Natural killer cell treated with Interleukin-12 subunit alpha and Interleukin-12 subunit beta and Interleukin-15 and Interleukin-18, amount 100 ng/mL, for 72 hours (primary cell): ENCODE data around the gene GART. TPM values are rescaled to one million over a fixed set of nuclear protein-coding genes. Genes with fewer than 3 reads are reported as not detected.
"Not testable (repeated sequence)": the region's sequence is repeated elsewhere in the genome, so short reads cannot be mapped to it uniquely, and the experiment has no call there.

Source experiments
- ATAC-seq, 2 donors: fragments of 150-1000 bp; cut with Tn5 transposase in 1 of 2; sonication (Bioruptor Pico), chemical (Tn5 transposase) in 1 of 2; 2 replicates each; pipeline ENCODE4 v1.10.0; 2021
- DNase-seq: peaks from one replicate; pipeline ENCODE4 v3.0.0; 2022; ENCODE audit warnings: low spot score
- H3K27ac Mint-ChIP-seq, 2 donors: 1 replicate in 1 of 2; 2 replicates in 1 of 2; pipeline ENCODE4 v1.8.0; 2022; ENCODE audit warnings: mixed read lengths in 2 of 2, mild to moderate bottlenecking in 1 of 2, moderate library complexity in 1 of 2
- H3K27me3 Mint-ChIP-seq, 2 donors: 1 replicate in 1 of 2; 2 replicates in 1 of 2; pipeline ENCODE4 v1.8.0; 2022; ENCODE audit warnings: mixed read lengths in 2 of 2
- H3K36me3 Mint-ChIP-seq: one replicate; pipeline ENCODE4 v1.8.0; 2022; ENCODE audit warnings: mixed read lengths
- H3K4me1 Mint-ChIP-seq, 2 donors: 1 replicate in 1 of 2; 2 replicates in 1 of 2; pipeline ENCODE4 v1.8.0; 2022; ENCODE audit warnings: low read depth in 2 of 2, mixed read lengths in 2 of 2, mild to moderate bottlenecking in 1 of 2
- H3K4me3 Mint-ChIP-seq: one replicate; pipeline ENCODE4 v1.8.0; 2022; ENCODE audit warnings: mixed read lengths
- H3K9me3 Mint-ChIP-seq: 2 replicates; pipeline ENCODE4 v1.8.0; 2022; ENCODE audit warnings: mixed read lengths
- total RNA-seq, 2 donors: library from RNA; stranded (reverse); gene quantifications; one replicate each; pipeline ENCODE4 v1.2.3, GENCODE V29; 2022

The GART gene
- total RNA-seq, result 100 to 1,000 TPM; 127 to 163 TPM

DNA sequence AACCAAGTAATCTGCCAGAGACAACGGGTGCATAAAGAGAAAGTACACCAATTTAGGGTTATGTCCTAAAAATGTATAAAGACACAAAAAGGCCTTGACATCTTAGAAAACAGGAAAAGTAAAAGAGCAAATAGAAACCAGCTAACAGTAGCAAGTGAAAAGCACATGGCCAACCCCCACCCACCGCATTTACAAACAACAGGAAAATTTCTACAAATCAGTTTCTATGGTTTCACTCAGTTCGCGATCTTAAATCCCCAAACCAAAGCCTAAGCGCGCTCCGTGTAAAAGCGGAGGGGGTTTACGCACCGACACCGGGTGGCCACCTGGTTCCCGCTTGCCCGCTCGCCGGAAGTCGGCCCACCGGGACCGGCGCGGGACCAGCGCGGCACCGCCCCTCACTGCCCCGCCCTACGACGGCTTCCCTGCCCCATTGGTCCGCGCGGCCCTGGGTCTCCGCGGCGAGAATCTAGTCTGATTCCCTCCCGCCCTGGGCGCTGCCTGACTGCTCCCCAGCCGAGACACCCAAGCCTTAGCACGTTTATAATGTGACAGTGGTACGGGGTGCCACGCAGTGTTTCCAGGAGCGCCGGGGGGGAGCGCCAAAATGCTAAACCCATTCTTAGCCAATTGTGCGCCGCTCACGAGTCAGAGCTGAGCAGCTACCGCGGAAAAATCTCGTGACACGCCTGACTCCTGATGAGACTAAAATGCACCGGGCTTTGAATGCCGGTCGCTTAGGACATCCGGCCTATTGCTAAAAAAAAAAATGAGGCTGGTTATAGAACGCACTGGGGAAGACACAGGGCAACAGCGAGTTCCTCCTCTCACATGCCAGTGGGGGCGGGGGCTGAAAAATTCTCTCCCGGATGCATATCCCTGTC lies at the start of gene GART:
Gene GART, minus strand, starts transcription at position 362 of the 884 bp plus-strand sequence. CDS start 2,802 bp downstream, outside the sequence.
- Mint-ChIP-seq H3K27ac (peak within 1 kb of the TSS; percentile 94 to 99), H3K36me3 (peaks cover 20% of the 10 kb centered on the region), H3K27me3 (no peaks in the 10 kb centered on the region), H3K4me1 (peaks cover 34 to 43% of the 10 kb centered on the region in 2 donors), H3K9me3 (no peaks in the 10 kb centered on the region), H3K4me3 (peak within 1 kb of the TSS; percentile 91)
- DNase-seq (peak; percentile 91), ATAC-seq (peak; percentile 84 to 85)

DNA sequence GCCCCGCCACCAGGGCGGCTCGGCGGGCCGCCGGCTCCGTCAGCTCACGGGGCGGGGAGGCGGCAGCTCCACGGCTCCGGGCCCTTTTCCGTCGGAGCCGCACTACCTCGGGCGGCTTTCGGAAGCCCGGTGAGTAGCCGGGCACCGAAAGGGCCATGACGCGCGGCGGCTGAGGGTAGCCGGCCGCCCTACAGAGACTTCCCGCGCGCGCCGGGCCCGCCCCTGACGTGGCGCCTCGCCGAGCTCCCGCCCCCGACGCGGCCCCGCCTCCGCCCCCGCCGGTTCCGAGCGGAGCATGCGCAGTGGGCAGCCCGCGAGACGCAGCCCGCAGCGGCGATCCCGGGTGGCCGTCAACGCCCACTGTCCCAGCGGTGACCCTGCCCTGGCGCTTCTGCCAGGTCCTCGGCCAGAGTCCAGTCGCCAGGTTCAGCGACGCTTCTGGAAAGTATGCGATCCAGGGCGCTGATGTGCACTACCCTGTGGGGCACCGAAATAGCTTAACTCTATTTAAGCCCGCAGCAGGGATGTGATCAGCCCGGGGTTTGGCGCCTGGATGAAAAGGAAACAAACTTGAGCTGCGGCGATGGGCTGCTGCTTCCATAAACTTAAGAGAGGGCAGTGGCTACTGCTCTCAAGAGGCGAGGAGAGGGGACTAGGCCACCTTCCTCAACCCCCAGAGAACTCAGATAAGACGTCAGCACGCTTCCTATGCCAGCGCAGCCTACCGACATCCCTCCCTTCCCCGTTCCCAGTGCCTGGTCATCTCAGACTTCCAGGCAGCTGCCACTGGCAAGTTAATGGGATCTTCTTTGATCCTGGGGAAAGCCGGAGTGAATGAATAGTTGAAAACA lies 46.8 kb upstream of the GART start, which contains the start of gene DONSON:
Gene DONSON, minus strand, starts transcription at position 200 of the 851 bp plus-strand sequence. Its CDS starts 43 bp downstream, at position 157.
- DNase-seq (peak; percentile 94), ATAC-seq (peak; percentile 99)
- no peaks in the 10 kb centered on the region for H3K36me3 Mint-ChIP-seq
- peaks cover 11 to 13% of the 10 kb centered on the region in 2 donors for H3K4me1 Mint-ChIP-seq
- no peaks in the 10 kb centered on the region for H3K27me3 Mint-ChIP-seq
- H3K27ac Mint-ChIP-seq, result peak within 1 kb of the TSS; percentile 77 to 85
- no peaks in the 10 kb centered on the region for H3K9me3 Mint-ChIP-seq
- peak within 1 kb of the TSS; percentile 93 for H3K4me3 Mint-ChIP-seq

DNA sequence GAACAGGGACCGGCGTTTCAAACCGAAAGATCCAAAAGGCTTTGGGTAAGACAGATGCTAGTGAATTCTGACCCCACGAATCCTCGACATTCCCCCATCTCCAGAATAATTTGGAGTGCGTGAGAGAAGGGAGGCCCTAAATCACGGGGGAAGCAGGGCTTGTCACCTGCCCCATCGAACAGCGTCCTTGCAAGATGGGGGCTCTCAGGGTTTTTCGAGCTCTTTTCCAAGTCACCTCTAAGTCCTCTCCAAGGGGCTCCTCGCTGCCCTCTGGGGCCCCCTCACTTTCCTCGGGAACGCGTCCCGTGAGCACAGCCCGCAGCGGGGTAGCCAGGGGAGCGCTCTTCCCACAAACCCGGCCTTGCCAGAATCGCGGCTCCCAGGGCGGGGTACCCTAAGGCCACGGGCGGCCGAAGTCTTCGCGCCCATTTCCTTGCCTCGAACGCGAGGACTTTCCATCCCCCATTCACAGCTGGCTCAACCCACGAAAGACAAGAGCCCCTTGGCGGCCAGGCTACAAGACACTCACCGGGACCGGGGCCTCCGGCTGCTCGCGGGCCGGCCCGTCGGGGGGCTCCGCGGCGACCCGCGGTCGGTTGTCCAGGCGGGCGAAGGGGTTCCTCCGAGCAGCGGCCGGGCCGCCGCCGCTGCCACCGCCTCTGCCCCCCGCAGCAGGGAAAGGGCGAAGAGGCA lies 46.0 kb upstream of the GART start:
- Mint-ChIP-seq H3K36me3 (no peaks in the 10 kb centered on the region), H3K4me3 (peak overlapping the region; percentile 93), H3K9me3 (no peaks in the 10 kb centered on the region), H3K4me1 (peaks cover 11 to 13% of the 10 kb centered on the region in 2 donors), H3K27me3 (no peaks in the 10 kb centered on the region), H3K27ac (peak overlapping the region; percentile 77 to 84)
- DNase-seq, result peak; percentile 63
- peak in 1 of 2 donors; percentile 41 for ATAC-seq

DNA sequence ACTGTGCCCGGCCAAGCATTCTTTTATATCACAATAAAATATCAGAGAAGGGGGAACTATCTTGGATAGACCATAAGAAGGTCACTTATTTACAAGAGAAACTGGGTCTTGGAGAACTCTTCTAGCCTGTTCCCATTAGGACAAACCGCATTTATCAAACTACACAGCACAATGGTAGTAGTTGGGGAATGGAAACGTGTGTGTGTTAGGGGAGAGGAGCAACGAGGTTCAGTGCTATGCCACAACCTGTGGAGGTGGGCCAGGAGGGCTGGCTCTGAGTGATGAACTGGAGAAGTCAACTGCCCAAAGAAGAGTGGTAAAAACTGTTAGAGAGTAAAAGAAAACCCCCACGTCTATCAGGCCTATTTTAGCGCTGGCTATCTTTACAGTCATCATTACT lies 45.0 kb upstream of the GART start:
- Mint-ChIP-seq H3K36me3 (peaks cover 3% of the 10 kb centered on the region), H3K27me3 (no peaks in the 10 kb centered on the region), H3K27ac (peak overlapping the region in 1 of 2 donors; percentile 75), H3K4me3 (peak overlapping the region; percentile 85), H3K9me3 (no peaks in the 10 kb centered on the region), H3K4me1 (peaks cover 11 to 13% of the 10 kb centered on the region in 2 donors)
- DNase-seq, result no peak
- ATAC-seq, result no peak

DNA sequence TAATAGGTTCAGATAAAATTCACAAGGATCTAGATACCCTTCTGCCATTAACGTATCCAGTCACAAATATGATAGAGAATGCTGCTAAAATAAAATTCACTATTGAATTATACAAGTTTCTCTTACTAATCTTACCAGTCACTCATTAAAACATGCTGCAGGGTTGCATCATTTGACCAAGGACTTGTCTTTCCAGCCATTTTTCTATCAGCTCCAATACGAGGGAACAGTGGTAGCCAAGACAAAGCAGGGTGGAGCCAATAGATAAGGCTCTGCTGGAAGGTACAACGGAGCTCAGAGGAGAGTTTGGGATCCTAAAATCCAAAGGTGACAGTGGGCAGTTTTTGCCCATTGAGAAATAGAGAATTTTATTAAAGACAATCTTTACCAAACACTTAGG lies 42.5 kb upstream of the GART start:
- peaks cover 11 to 13% of the 10 kb centered on the region in 2 donors for H3K4me1 Mint-ChIP-seq
- H3K27ac Mint-ChIP-seq, result no peak overlapping the region
- H3K9me3 Mint-ChIP-seq, result no peaks in the 10 kb centered on the region
- DNase-seq (no peak), ATAC-seq (no peak)
- H3K36me3 Mint-ChIP-seq, result peaks cover 5% of the 10 kb centered on the region
- no peaks in the 10 kb centered on the region for H3K27me3 Mint-ChIP-seq
- no peak overlapping the region for H3K4me3 Mint-ChIP-seq

DNA sequence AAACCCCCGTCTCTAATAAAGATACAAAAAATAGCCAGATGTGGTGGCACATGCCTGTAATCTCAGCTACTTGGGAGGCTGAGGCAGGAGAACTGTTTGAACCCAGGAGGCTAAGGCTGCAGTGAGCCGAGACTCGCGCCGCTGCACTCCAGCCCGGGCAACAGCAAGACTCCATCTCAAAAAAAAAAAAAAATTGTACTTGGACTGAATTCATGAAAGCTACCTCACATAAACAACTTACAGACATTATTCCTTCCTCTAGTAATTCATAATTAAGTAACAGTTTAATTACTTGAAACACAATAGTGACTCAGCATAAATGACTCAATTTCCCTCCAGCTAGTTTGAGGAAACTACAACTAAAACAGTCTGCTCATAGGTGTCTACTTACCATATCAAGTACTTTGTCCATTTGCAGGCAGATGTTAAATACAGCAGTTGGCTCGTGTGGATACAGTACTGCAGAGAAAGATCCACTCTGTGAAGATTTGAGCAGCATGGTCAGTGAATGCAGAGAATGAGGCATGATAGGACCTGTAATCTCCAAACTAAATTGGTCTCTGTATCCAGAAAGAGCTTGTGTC lies 37.1 kb upstream of the GART start:
- H3K36me3 Mint-ChIP-seq, result peaks cover 10% of the 10 kb centered on the region
- H3K27me3 Mint-ChIP-seq, result no peaks in the 10 kb centered on the region
- ATAC-seq, result no peak

DNA sequence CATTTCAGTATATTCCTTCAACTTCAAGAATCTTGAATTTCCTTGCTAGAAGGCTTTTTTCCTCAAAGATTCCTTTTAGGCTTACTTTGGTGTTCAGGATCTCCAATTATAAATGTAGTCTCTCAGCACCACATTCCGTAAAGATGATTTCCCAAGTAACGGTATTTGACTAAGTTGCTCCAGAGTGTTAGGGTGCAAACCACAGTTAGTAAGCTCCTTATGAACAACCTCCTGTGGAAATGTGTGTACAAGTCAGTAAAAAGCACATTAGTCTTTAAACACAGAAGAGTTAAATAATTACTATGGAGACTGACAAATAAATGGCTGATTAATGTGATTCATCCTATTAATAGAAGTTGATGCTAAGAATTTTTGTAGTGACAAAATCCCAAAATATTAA lies 36.3 kb upstream of the GART start:
- no peaks in the 10 kb centered on the region for H3K27me3 Mint-ChIP-seq
- DNase-seq (no peak), ATAC-seq (no peak)
- H3K27ac Mint-ChIP-seq, result no peak overlapping the region
- H3K36me3 Mint-ChIP-seq, result peaks cover 14% of the 10 kb centered on the region
- peaks cover 4 to 6% of the 10 kb centered on the region in 2 donors for H3K4me1 Mint-ChIP-seq
- H3K4me3 Mint-ChIP-seq, result no peak overlapping the region
- no peaks in the 10 kb centered on the region for H3K9me3 Mint-ChIP-seq

More for the DNA sequence above, 37.1 kb upstream of the GART start:
- H3K4me3 Mint-ChIP-seq, result no peak overlapping the region
- H3K9me3 Mint-ChIP-seq, result no peaks in the 10 kb centered on the region
- DNase-seq, result no peak
- peaks cover 4 to 6% of the 10 kb centered on the region in 2 donors for H3K4me1 Mint-ChIP-seq
- peak overlapping the region; percentile 44 to 77 for H3K27ac Mint-ChIP-seq

DNA sequence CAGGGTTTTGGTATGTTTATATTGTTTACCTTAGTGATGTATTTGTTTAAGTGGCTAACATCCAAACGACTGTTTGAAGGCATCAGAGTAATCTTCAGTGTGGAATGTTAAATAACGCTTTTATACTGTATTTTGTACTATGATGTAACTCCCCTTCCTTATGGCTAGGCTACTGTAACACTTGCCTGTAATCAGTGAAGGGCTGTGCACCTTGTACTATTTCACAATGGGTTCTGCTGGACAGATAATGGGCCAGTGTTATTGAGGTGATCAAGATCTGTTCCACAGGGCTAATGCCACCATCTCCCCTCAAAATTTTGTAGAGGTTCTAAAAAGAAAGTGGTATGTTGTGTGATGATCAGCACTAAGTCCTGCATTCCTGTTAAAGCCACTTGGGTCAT lies 34.8 kb upstream of the GART start:
- H3K27me3 Mint-ChIP-seq, H3K27ac Mint-ChIP-seq, H3K4me3 Mint-ChIP-seq: not testable (repeated sequence)

DNA sequence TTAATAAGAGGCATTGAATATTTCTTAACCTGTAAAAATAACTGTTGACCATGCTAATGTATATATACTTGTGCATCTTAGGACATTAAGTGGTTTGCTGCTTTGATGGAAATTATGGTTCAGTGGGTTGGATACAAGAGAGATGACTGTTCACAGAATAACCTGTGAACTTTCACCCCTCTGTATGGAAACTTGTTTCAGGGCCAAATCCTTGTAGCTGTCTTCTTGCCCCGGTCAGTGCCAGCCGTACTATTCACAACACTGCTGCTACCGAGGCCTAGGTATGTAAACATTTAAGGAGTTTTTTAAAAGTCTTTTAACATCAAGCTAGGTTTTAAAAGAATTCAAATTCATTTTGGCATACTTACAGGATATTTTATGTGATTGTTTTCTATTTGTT lies 30.4 kb upstream of the GART start:
- Mint-ChIP-seq H3K9me3 (no peaks in the 10 kb centered on the region), H3K4me3 (no peak overlapping the region), H3K27ac (no peak overlapping the region), H3K27me3 (no peaks in the 10 kb centered on the region), H3K4me1 (peaks cover 0 to 15% of the 10 kb centered on the region in 2 donors), H3K36me3 (peaks cover 16% of the 10 kb centered on the region)
- ATAC-seq, result no peak
- DNase-seq, result no peak

More for the DNA sequence above, 34.8 kb upstream of the GART start:
- ATAC-seq, DNase-seq, H3K9me3 Mint-ChIP-seq, H3K4me1 Mint-ChIP-seq: not testable (repeated sequence)
- peaks cover 13% of the 10 kb centered on the region for H3K36me3 Mint-ChIP-seq

DNA sequence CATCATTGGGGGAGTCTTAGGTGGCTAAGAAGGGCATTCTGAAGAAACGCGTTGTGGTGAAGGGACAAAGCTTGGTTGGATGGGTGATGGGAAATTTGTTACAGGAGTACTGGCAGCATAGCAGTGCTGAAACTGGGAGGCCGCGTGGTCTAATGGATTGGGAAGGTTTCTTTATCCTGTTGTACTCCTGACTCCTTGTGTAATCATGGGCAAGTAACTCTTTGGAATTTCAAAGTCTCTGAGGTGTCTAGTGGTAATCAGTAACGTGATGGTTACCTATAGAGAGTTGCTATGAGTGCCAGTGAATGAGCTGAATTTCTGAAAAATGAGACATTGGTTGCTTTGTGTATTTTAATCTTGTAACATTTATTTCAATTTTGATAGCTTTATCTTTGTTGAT lies 28.1 kb upstream of the GART start:
- H3K27ac Mint-ChIP-seq, result peak overlapping the region in 1 of 2 donors; percentile 42

DNA sequence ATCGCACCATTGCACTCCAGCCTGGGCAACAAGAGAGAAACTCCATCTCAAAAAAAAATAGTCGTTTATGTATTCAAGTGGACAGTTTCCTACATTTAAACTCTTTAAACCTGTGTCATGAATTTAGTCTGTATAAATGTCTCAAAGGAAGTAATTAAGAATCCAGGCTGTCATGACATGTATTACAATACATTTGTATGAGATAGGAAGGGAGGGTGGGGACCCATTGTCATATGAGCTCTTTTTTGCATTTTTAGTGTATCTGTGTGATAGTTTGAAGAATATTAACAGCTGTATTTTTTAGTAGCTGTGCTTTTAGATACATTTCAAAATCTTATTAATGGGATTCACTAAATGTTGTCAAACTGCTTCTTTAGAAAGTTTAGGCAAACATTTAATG lies 26.5 kb upstream of the GART start:
- H3K4me1 Mint-ChIP-seq, result peaks cover 4 to 14% of the 10 kb centered on the region in 2 donors
- DNase-seq (no peak), ATAC-seq (no peak)
- H3K36me3 Mint-ChIP-seq, result peaks cover 11% of the 10 kb centered on the region
- no peaks in the 10 kb centered on the region for H3K27me3 Mint-ChIP-seq
- no peaks in the 10 kb centered on the region for H3K9me3 Mint-ChIP-seq
- no peak overlapping the region for H3K4me3 Mint-ChIP-seq
- H3K27ac Mint-ChIP-seq, result no peak overlapping the region

More for the DNA sequence above, 28.1 kb upstream of the GART start:
- DNase-seq, result no peak
- H3K4me3 Mint-ChIP-seq, result no peak overlapping the region
- peaks cover 16% of the 10 kb centered on the region for H3K36me3 Mint-ChIP-seq
- H3K9me3 Mint-ChIP-seq, result no peaks in the 10 kb centered on the region
- H3K4me1 Mint-ChIP-seq, result peaks cover 0 to 15% of the 10 kb centered on the region in 2 donors
- ATAC-seq, result no peak
- no peaks in the 10 kb centered on the region for H3K27me3 Mint-ChIP-seq

DNA sequence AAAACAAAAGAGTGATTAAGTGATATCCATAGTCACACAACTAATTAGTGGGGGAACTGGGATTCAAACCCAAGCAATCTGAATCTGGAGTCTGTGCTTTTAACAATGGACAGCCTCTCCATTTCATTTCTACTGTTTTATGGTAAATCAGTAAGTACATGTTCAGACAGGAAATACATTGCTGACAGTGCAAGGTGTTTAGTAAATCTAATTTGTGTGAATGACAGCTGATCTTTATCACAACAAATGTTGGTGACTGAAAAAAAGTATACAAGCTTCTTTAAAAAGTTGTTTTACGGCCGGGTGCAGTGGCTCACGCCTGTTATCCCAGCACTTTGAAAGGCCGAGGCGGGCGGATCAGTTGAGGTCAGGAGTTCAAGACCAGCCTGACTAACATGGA lies 26.0 kb upstream of the GART start:
- peaks cover 10% of the 10 kb centered on the region for H3K36me3 Mint-ChIP-seq
- DNase-seq (no peak), ATAC-seq (no peak)
- H3K9me3 Mint-ChIP-seq, result no peaks in the 10 kb centered on the region
- H3K27ac Mint-ChIP-seq, result no peak overlapping the region
- no peak overlapping the region for H3K4me3 Mint-ChIP-seq
- peaks cover 10 to 14% of the 10 kb centered on the region in 2 donors for H3K4me1 Mint-ChIP-seq
- H3K27me3 Mint-ChIP-seq, result no peaks in the 10 kb centered on the region

DNA sequence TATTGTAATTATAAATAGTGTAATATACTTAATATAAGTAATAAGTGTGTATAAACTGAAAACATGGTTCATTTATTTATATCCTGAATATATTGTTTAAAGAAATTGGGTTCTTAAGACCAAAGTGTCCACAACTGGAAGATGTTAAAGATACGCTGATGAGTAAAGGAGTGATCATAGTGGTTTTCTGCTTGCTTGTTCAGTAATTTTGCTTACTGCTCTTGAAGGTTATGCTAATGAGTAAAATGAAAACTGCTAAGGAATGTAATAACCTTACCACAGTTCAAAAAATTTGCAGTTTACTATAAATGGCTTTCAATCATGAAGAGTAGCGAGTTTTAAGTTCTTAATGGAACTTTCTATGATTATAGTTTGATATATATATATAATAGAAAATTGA lies 24.6 kb upstream of the GART start:
- peaks cover 10% of the 10 kb centered on the region for H3K36me3 Mint-ChIP-seq
- DNase-seq (no peak), ATAC-seq (no peak)
- peaks cover 10 to 15% of the 10 kb centered on the region in 2 donors for H3K4me1 Mint-ChIP-seq
- no peaks in the 10 kb centered on the region for H3K27me3 Mint-ChIP-seq
- H3K27ac Mint-ChIP-seq, result no peak overlapping the region
- no peaks in the 10 kb centered on the region for H3K9me3 Mint-ChIP-seq
- no peak overlapping the region for H3K4me3 Mint-ChIP-seq
